ENCODE data around the gene HIF3A.
"Not testable (repeated sequence)": the region's sequence is repeated elsewhere in the genome, so short reads cannot be mapped to it uniquely, and the experiment has no call there.

Gene HIF3A

GRCh38 chr19:46296722-46297461 is at the start of gene HIF3A:
Gene HIF3A, plus strand, starts transcription at chr19:46297042. Its CDS starts 35 bp downstream, at chr19:46297077.
- peak within 1 kb of the TSS; percentile 53 for H3K9ac ChIP-seq (ENCODE audit: low read length)
- peak within 1 kb of the TSS; percentile 97 for H3K27ac ChIP-seq (ENCODE audit: low read depth, low read length)

GRCh38 chr19:46250076-46250735 is 46.6 kb upstream of the HIF3A start:
- no peaks in the 10 kb centered on the region for H3K27me3 ChIP-seq (ENCODE audit: control insufficient read depth in 1 of 2, insufficient read depth in 2 of 2, low read length in 2 of 2)
- H3K4me3 ChIP-seq (ENCODE audit: low read depth in 1 of 2, low read length in 2 of 2): no peak overlapping the region
- no peak overlapping the region for H3K27ac ChIP-seq (ENCODE audit: low read depth, low read length)
- no peaks in the 10 kb centered on the region for H3K4me1 ChIP-seq (ENCODE audit: insufficient read depth, low read length)
- H3K9ac ChIP-seq (ENCODE audit: low read length): no peak overlapping the region
- no peaks in the 10 kb centered on the region for H3K36me3 ChIP-seq (ENCODE audit: insufficient read depth, low read length)
- no peaks in the 10 kb centered on the region for H3K9me3 ChIP-seq (ENCODE audit: low read length)

More at GRCh38 chr19:46296722-46297461, at the start of gene HIF3A:
- H3K9me3 ChIP-seq (ENCODE audit: low read length): no peaks in the 10 kb centered on the region
- no peaks in the 10 kb centered on the region for H3K27me3 ChIP-seq (ENCODE audit: control insufficient read depth in 1 of 2, insufficient read depth in 2 of 2, low read length in 2 of 2)
- peak within 1 kb of the TSS; percentile 44 to 81 for H3K4me3 ChIP-seq (ENCODE audit: low read depth in 1 of 2, low read length in 2 of 2)
- H3K36me3 ChIP-seq (ENCODE audit: insufficient read depth, low read length): no peaks in the 10 kb centered on the region
- H3K4me1 ChIP-seq (ENCODE audit: insufficient read depth, low read length): peaks cover 37% of the 10 kb centered on the region

GRCh38 chr19:46251416-46251815 is 45.4 kb upstream of the HIF3A start:
- no peaks in the 10 kb centered on the region for H3K9me3 ChIP-seq (ENCODE audit: low read length)
- H3K9ac ChIP-seq (ENCODE audit: low read length): no peak overlapping the region
- no peaks in the 10 kb centered on the region for H3K36me3 ChIP-seq (ENCODE audit: insufficient read depth, low read length)
- no peak overlapping the region for H3K27ac ChIP-seq (ENCODE audit: low read depth, low read length)
- H3K4me1 ChIP-seq (ENCODE audit: insufficient read depth, low read length): no peaks in the 10 kb centered on the region
- H3K27me3 ChIP-seq (ENCODE audit: control insufficient read depth in 1 of 2, insufficient read depth in 2 of 2, low read length in 2 of 2): no peaks in the 10 kb centered on the region
- H3K4me3 ChIP-seq (ENCODE audit: low read depth in 1 of 2, low read length in 2 of 2): no peak overlapping the region

- Histone ChIP-seq H3K27me3 (ENCODE audit: control insufficient read depth in 1 of 2, insufficient read depth in 2 of 2, low read length in 2 of 2) (no peaks in the 10 kb centered on the region), H3K36me3 (ENCODE audit: insufficient read depth, low read length) (no peaks in the 10 kb centered on the region), H3K4me1 (ENCODE audit: insufficient read depth, low read length) (no peaks in the 10 kb centered on the region), H3K9me3 (ENCODE audit: low read length) (no peaks in the 10 kb centered on the region), H3K27ac (ENCODE audit: low read depth, low read length) (no peak overlapping the region), H3K9ac (ENCODE audit: low read length) (no peak overlapping the region), H3K4me3 (ENCODE audit: low read depth in 1 of 2, low read length in 2 of 2) (no peak overlapping the region)
Measured at GRCh38 chr19:46254776-46255175, 42.1 kb upstream of the HIF3A start.

GRCh38 chr19:46256855-46257254 is 40.0 kb upstream of the HIF3A start:
- Histone ChIP-seq H3K9me3 (ENCODE audit: low read length) (no peaks in the 10 kb centered on the region), H3K4me1 (ENCODE audit: insufficient read depth, low read length) (no peaks in the 10 kb centered on the region), H3K27me3 (ENCODE audit: control insufficient read depth in 1 of 2, insufficient read depth in 2 of 2, low read length in 2 of 2) (peaks cover 0 to 8% of the 10 kb centered on the region in 2 donors), H3K4me3 (ENCODE audit: low read depth in 1 of 2, low read length in 2 of 2) (no peak overlapping the region), H3K9ac (ENCODE audit: low read length) (no peak overlapping the region), H3K36me3 (ENCODE audit: insufficient read depth, low read length) (no peaks in the 10 kb centered on the region), H3K27ac (ENCODE audit: low read depth, low read length) (no peak overlapping the region)

GRCh38 chr19:46261501-46261900 is 35.3 kb upstream of the HIF3A start:
- not testable (repeated sequence) for H3K27ac ChIP-seq (ENCODE audit: low read depth, low read length); H3K4me3 ChIP-seq (ENCODE audit: low read depth in 1 of 2, low read length in 2 of 2); H3K27me3 ChIP-seq (ENCODE audit: control insufficient read depth in 1 of 2, insufficient read depth in 2 of 2, low read length in 2 of 2); H3K9ac ChIP-seq (ENCODE audit: low read length); H3K4me1 ChIP-seq (ENCODE audit: insufficient read depth, low read length); H3K36me3 ChIP-seq (ENCODE audit: insufficient read depth, low read length); H3K9me3 ChIP-seq (ENCODE audit: low read length)

GRCh38 chr19:46262684-46263296 is 34.1 kb upstream of the HIF3A start:
- not testable (repeated sequence) for H3K9me3 ChIP-seq (ENCODE audit: low read length); H3K4me3 ChIP-seq (ENCODE audit: low read depth in 1 of 2, low read length in 2 of 2); H3K36me3 ChIP-seq (ENCODE audit: insufficient read depth, low read length); H3K27me3 ChIP-seq (ENCODE audit: control insufficient read depth in 1 of 2, insufficient read depth in 2 of 2, low read length in 2 of 2); H3K9ac ChIP-seq (ENCODE audit: low read length); H3K27ac ChIP-seq (ENCODE audit: low read depth, low read length); H3K4me1 ChIP-seq (ENCODE audit: insufficient read depth, low read length)

- H3K27me3 ChIP-seq (ENCODE audit: control insufficient read depth in 1 of 2, insufficient read depth in 2 of 2, low read length in 2 of 2); H3K27ac ChIP-seq (ENCODE audit: low read depth, low read length); H3K9me3 ChIP-seq (ENCODE audit: low read length); H3K4me3 ChIP-seq (ENCODE audit: low read depth in 1 of 2, low read length in 2 of 2); H3K36me3 ChIP-seq (ENCODE audit: insufficient read depth, low read length); H3K9ac ChIP-seq (ENCODE audit: low read length); H3K4me1 ChIP-seq (ENCODE audit: insufficient read depth, low read length): not testable (repeated sequence)
Measured at GRCh38 chr19:46264801-46265200, 32.0 kb upstream of the HIF3A start.

GRCh38 chr19:46265217-46265828 is 31.5 kb upstream of the HIF3A start:
- no peak overlapping the region for H3K27ac ChIP-seq (ENCODE audit: low read depth, low read length)
- no peaks in the 10 kb centered on the region for H3K9me3 ChIP-seq (ENCODE audit: low read length)
- peaks cover 0 to 9% of the 10 kb centered on the region in 2 donors for H3K27me3 ChIP-seq (ENCODE audit: control insufficient read depth in 1 of 2, insufficient read depth in 2 of 2, low read length in 2 of 2)
- H3K36me3 ChIP-seq (ENCODE audit: insufficient read depth, low read length): no peaks in the 10 kb centered on the region
- H3K4me1 ChIP-seq (ENCODE audit: insufficient read depth, low read length): no peaks in the 10 kb centered on the region
- H3K9ac ChIP-seq (ENCODE audit: low read length): no peak overlapping the region
- no peak overlapping the region for H3K4me3 ChIP-seq (ENCODE audit: low read depth in 1 of 2, low read length in 2 of 2)

GRCh38 chr19:46269101-46269500 is 27.7 kb upstream of the HIF3A start:
- Histone ChIP-seq H3K27me3 (ENCODE audit: control insufficient read depth in 1 of 2, insufficient read depth in 2 of 2, low read length in 2 of 2) (peaks cover 0 to 3% of the 10 kb centered on the region in 2 donors), H3K4me1 (ENCODE audit: insufficient read depth, low read length) (no peaks in the 10 kb centered on the region), H3K4me3 (ENCODE audit: low read depth in 1 of 2, low read length in 2 of 2) (no peak overlapping the region), H3K36me3 (ENCODE audit: insufficient read depth, low read length) (no peaks in the 10 kb centered on the region), H3K9ac (ENCODE audit: low read length) (no peak overlapping the region), H3K9me3 (ENCODE audit: low read length) (no peaks in the 10 kb centered on the region), H3K27ac (ENCODE audit: low read depth, low read length) (no peak overlapping the region)

- Histone ChIP-seq H3K27me3 (ENCODE audit: control insufficient read depth in 1 of 2, insufficient read depth in 2 of 2, low read length in 2 of 2) (peaks cover 0 to 3% of the 10 kb centered on the region in 2 donors), H3K9ac (ENCODE audit: low read length) (no peak overlapping the region), H3K36me3 (ENCODE audit: insufficient read depth, low read length) (no peaks in the 10 kb centered on the region), H3K4me1 (ENCODE audit: insufficient read depth, low read length) (no peaks in the 10 kb centered on the region), H3K9me3 (ENCODE audit: low read length) (no peaks in the 10 kb centered on the region), H3K4me3 (ENCODE audit: low read depth in 1 of 2, low read length in 2 of 2) (no peak overlapping the region), H3K27ac (ENCODE audit: low read depth, low read length) (no peak overlapping the region)
Measured at GRCh38 chr19:46270521-46271256, 26.2 kb upstream of the HIF3A start.
